GM19455 (cell line): ENCODE data around the gene HOXB3.
A peak's percentile ranks its signal among the peaks of the same experiment; 100 is the strongest.
"Not testable (repeated sequence)": the region's sequence is repeated elsewhere in the genome, so short reads cannot be mapped to it uniquely, and the experiment has no call there.

Experiments
- ATAC-seq: cut with Tn5 transposase; IDR thresholded peaks from one replicate; pipeline ENCODE4 v1.9.1; 2021; ENCODE audit not compliant: unreplicated experiment

The HOXB3 gene

DNA sequence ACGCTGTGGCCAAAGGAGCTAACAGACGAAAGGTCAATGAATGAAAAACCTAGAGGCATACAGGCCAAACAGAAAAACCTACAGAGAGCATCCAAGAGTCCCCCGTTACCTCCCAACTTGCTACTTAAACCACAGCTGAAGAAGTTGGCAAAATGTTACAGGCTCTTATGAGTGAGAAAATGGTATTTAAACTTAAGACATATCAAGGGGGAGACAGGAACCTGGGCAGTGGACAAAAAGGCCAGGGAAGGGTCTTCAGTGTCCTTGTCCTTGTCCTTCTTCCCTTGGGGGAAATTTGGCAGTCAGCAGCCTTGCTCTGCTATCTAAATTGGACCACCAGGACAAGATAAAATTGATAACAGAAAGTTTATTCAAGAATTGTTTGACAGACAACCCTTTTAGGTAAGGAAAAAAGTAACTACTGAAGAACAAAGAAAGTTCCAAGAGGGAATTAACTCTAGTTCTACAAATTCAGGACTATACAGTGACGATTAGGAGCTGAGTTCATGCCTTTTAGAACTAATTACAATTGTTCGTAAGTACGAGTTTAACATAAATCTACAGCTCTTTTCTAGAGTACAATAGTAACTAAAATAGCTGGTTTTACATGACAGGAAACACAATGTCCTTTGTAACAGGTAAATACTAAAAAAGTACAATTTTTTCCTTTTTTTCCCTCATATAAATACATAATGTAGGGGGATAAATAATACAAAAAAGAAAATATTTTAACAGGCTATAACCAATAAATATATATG lies 41.3 kb downstream of the HOXB3 start:
- ATAC-seq: no peak

DNA sequence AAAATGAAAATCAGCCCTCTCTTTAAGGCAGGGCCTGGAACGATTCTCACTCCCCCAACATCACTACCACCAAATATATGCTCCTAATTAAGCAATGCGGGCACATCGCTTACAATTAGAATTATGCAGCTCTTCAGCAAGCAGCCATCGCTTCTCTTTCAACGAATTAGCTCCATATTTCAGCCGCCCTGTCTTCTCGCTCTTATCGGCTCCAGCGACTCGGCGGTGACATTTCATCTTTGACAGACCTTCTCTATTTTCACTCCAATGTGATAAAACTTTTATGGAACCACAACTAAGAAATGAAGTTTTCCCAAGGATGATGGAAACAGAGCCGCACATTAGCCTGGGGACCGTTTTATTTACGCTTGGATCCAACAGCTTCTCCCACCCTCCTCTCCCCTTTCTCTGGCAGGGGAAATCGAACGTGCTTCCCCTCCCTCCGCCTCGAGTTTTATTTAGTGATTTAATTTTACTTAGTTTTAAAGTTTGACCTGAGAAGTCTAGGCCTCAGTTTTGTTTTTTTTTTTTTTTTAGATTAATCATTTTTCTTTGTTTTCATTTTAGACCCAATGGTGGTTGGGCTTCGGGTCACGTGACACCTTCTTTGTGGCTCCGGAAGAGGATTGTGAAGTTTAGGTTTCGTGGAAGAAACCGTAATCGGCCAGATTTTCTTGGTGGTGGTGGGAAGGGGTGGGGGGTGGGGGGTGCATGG lies 42.1 kb downstream of the HOXB3 start:
- ATAC-seq: no peak

DNA sequence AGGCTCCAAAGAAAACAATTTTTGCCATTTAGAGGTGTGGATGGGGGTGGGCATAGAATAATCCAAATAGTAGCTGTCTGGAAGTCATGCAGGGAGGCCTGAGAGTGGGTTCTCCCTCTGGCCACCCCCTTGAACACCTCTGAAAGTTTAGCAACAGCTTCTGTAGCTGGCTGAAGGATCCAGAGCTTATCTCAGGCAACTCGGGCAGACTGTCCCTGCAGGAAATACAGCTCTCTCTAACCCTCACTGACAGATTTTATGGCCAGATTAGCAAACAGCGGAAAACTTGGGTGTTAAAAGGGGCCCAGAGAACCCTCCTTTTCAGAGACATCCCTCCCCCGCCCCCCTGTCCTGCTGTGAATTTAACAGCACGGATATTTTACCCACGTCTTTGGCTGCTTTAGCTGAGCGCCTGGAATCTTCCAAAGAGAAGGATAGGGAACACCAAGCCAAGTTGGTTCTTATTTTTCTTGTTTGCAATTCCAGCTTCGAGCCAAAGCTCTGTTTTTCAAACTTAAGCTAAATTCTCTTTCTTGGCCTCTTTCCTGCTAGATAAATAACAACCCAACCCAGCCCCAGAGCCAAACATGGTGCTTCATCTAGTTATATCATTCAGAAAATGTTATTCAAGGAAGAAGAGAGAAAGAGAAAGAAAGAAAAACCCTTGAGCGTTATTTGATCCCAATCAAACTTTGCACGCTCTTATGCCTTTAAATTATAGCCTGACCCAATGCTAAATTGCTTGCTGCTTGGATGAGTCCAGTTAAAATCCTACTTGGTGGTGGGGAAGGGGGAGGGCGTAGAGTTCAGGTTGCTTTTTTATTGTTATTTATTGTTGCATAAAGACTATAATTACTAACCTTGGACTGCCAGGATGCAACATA lies 42.9 kb downstream of the HOXB3 start:
- no peak for ATAC-seq

DNA sequence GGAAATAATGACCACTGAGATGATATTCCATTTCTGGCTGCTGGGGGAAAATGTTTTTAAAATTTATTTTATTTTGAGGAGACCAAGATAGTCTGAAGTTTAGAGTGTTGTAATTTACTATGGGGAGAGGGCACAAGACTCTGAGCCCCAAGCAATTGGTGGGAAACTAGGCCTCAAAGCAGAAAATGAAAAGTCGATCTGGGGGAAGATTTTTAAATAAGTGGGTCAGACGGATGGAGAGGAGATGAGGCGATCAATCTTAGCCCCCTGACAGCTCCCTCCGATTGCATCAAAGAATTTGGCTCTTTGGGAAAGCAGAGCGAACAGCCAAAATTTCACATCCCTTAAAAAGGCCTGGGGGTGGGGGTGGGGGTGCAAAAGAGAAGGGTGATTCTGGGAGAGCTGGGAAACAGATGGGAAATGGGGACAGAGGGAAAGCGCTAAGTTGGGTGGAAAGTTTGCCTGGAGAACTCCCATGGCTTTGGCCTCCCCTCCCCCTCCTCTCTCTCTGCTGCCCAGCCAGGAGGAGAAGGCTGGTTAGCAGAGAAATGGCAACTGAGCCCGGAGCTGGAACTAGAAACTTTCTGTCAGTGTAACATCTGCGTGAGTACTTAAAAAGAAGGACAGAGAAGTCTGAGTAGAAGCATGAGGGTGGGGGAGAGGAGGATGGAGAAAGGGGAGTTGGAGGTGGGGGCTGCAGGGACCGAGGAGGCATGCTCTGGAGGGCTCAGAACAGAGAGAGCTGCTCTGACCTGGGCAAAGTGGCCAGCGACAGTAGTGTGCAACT lies 43.7 kb downstream of the HOXB3 start:
- no peak for ATAC-seq

DNA sequence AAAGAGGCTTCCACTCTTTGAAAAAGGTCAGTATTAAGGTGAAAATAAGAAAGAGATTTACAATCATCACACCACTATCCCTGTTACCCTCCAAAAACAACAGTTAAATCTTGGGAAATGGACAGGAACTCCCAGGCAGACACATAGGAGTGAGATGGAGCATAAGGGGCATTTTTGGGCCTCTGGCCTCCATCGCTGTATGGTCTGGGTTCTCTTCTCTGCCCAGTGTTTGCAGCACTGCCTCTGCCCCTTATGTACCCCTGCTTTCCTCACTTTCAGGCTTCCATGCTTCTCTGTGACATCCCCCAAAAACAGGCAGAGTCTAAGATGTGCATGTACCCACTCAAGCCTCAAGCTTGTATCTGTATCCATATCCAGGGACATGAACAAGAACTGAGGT lies 44.5 kb downstream of the HOXB3 start:
- ATAC-seq: no peak

DNA sequence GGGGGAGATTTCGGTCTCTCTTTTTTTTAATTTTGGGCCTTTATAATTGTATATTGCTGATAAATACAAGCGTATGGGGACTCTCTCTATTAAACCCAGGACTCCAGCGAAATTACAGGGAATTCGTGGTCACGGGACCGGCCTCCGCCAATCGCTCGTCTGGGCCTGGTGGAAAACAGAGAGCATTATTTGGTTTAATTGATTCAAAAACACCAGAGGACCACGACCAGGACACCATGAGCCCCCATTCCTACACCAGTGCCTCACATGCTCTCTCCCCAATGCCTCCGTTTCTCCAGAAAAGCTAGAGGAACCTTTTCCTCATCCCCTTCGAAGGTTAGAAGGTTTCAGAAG lies 45.0 kb downstream of the HOXB3 start, which contains the start of gene HOXB2:
HOXB2 (minus strand) TSS at position 88 of the 354 bp plus-strand sequence. CDS start 198 bp downstream, outside the sequence.
- no peak for ATAC-seq

DNA sequence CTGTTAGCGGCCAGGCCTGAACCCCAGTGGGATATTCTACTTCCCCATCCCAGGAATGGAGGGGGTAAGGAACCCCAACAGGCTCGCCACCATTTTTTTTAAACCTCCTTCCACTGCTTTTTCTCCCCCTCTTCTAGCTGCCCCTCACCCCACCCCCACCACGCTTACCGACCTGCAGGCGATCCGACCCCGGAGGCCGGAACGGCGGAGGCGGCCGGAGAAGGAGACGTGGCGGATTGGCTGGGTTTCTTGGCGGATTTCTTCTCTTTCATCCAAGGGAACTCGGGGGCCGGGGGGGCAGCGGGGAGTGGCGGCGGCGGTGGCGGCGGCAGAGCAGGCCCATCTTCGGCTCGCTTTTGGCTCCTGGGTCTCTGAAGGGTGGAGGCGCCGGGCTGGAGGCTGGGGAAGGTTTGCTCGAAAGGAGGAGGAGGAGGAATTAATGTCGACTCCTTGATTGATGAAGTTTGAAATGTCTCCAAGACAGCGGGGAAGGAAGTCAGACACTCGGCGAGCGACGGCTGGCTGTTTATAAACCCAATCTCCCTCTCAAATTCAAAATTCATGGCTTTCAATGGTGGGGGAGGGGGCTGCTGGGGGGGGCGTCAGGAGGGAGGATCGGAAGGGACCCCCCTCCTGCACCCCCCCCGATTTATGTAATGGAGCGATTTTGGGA lies 45.6 kb downstream of the HOXB3 start:
- ATAC-seq: no peak

DNA sequence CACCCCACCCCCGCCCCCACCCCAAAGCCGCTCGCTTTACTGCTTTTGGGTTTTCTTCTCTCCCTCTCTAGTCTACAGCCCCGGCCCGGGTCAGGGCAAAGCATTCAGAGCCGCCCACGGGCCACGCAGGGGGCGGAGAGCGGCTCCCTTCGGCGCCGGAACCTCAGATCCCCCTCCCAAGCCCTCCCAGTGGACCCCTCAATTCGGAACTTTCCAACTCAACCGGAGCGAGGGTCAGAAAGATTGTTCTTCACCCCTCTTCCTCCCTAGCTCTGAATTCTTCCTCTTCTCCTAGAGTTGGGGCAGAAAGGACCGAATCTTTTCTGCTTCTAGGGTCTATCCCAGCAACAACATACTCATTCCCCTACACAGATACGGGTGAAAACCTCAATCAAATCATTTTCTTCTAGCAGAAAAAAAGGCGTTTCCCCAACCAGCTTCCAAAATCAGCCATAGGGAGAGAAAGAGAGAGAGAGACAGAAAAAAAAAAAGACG lies 46.1 kb downstream of the HOXB3 start:
- ATAC-seq: no peak

DNA sequence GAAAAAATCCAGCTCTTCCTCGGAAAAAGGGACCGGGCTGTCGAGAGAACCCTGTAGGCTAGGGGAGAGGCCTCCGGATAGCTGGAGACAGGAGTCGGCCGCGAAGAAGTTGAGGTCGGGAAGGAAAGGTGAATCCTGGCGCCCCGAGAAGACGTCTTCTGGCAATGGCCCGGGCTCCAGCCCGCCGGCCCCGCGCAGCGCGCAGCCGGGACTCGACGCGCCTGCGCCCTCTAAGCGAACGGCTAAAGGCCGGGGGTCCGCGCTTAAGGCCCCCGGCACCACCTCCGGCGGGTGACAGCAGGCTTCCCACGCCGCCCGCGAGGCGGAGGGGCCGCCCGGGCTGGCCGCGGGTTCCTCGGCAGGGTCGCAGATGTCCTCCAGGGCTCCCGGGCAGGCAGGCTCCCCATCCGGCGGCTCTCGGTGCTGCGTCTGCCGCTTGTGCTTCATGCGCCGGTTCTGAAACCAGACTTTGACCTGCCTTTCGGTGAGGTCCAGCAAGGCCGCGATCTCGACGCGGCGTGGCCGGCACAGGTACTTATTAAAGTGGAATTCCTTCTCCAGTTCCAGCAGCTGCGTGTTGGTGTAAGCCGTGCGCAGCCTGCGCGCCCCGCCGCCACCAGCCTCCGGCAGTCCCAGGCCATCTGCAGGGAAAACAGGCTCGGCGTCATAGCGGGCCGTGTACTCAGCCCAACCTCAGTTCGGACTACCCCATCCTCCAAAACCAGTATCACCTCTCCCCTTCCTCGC lies 46.8 kb downstream of the HOXB3 start:
- peak; percentile 64 for ATAC-seq

DNA sequence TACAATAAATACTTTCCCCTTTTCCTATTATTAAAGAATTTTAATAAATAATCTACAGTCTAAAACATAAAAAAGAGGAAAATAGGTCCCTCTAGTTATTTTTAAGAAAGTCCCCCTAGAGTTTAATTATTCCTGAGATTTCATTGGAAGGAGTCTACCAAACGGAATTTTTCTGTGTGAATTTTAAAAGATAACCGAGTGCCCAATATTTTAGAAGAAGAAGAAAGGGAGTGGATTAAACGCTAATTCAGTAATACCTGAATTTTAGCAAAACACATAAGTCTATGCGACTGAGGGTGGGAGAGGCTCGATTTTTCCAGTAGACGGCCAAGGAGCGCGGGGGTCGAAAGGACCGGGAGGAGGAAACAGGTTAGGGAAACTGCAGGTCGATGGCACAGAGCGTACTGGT lies 47.3 kb downstream of the HOXB3 start:
- no peak for ATAC-seq

DNA sequence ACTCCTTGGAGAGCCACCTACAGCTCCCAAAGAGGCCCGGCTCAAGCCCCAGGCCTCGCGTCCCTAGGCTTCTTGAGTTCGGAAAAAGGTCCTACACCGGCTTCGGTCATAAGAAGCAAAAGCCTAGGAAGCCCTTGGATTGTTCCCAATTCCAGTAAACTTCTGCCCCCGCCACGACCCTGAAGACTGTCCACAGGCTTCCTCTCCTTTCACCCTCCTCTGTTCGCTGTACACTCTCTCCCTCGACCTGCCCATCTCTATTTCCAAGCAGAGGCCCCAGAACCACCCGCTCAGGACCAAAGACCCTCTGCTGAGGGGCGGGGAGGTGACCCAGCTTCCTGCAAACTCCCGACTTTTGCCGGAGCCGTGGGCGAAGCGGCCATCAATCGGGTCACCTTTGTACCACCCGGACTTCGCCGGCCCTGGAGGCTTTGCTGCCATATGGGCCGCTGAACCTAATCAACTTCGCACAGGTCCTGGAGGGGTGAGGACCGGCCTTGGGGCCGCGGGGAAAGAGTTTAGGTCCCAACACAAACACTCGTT lies 47.9 kb downstream of the HOXB3 start:
- ATAC-seq: no peak

DNA sequence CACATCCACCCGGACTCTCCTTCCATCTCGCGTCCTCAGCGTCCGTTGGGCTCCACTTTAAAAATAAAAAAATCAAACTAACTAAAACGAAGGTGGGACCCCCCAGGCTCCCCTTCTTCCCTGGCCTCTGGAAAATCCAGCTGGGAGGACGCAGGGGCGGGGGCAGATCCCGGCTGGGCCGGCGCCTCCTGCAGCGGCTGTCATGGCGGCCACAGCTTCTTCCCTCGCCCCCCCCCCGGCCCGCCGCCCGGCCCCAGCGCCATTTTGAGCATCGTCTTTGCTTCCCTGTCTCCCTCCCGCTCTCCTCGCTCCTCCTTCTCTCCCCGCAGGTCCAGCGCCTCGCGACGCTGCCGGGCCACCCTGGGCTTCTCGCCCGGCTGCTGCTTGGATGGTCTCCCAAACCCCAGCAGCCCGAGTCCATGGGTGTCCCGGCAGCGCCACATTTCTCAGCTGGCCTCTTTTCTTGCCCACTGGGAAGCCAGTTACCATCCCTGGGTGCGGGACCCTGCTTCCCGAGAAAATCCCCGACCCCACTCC lies 48.4 kb downstream of the HOXB3 start:
- ATAC-seq: no peak

DNA sequence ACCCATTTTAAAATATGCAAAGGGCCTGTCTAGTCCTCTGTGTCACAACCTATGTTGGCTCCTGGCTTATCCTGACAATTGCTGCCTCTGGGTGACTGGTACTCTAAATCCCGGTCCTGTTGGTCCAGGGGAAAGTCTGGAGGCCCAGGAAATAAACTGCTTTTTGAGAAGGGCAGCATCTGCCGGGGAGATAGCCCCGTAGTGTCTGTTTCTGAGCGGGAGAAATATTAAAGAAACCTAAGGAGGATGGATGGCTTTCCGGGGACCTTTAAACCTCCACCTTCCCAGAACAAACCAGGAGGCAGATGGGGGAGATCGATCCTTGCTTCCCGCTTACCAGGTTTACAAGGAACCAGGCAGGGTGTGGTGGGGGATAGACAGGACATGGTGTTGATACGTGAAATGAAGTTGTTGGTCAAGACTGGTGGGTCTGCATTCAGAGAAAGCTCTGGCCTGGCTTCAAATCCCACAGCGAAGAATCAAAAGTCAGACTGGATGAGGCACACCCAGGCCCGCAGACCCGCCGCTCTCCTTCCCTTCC lies 48.9 kb downstream of the HOXB3 start:
- ATAC-seq: no peak

DNA sequence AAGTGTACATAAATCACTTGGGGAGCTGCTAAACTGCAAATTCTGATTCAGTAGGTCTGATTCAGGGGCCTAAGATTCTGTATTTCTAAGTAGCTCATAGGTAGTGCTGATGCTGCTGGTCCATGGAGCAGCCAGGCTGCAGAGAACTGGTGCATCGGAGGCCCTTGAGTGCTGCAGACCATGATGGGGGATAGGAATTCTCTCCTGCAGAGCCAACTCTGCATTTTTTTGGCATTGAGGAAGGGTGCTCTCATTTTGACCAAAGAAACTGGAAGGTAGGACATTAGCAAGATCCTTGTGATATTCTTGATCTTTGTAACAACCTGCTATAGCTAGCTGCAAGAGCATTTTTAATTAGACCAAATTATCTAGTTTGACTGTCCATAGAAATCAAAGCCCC lies 49.8 kb downstream of the HOXB3 start:
- ATAC-seq: no peak

DNA sequence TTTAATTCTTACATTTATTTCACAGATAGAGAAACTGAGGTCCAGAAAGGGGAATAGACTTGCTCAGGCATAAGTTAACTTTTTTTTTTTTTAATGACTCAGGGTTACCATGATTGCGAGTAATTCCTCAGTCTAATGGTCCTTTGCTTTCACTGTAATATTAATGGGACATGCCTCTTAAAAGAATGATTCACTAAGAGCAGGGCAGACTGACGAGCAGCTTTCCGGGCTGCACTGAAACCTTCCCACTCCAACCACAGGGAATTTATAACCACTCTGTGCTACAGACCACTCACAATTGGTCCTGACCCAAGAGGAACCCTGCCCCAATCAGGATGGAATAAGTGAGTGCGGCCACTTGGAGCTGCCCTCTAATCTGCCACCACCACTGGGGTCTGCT lies 50.9 kb downstream of the HOXB3 start:
- ATAC-seq: no peak

DNA sequence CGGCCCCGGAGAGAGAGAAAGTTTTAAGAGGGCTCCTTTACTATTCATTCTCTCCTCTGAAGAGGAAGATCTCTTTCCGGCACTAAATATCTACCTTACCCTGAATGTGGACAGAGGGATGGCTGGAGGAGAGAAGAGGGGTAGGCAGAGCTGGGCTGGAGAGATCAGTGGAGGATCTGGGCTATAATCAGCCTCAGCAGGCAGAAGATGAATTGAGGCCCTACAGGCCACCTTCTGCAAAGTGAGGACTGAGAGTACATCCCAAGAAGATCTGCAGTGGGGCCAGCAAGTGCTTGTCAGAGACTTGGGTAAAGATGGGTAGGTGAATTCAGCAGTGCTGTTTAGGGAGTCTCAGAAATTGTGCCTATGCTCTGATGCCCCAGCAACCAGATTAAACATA lies 52.7 kb downstream of the HOXB3 start:
- no peak for ATAC-seq

DNA sequence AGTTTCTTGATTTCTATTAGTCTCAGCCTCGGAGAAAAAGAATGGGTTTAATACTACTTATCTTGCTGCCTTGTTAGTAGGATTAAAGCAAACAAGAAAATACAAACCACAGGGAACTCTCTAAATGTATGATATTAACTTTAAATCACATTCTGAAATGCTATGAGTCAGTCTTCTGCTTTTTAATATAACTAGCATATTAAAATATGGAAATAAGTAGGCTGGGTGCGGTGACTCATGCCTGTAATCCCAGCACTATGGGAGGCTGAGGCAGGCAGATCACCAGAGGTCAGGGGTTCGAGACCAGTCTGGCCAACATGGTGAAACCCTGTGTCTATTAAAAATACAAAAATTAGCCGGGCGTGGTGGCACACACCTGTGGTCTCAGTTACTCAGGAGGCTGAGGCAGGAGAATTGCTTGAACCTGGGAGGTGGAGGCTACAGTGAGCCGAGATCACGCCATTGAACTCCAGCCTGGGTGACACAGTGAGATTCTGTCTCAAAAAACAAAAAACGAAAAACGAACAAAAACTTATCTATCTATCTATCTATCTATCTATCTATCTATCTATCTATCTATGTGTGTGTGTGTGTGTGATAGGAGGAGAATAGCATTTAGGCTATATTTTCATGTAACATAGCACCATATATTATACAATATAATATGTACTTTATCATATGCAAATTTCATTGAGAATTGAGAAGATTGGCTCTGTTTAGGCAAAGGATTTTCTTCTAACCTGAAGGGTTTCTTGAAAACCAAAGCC lies 54.1 kb downstream of the HOXB3 start:
- not testable (repeated sequence) for ATAC-seq

DNA sequence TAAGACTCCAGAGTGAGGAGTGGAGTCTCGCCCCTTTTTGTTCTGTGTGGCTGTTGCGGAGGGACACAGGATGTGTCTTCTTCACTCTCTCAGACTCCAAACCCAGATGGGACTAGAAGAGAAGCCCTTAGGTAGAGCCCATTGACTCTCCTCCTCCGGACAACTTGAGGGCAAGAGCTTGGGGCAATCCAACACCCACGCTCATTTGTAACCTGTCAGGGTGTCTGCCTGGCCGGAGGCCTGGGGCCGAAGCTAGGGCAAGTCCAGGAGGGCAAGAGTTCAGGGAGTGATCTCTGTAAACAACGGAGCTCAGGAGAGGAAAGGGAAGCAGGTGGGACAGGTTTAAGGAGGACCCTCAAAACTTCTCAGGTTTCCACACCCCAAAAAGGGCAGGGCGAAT lies 57.8 kb downstream of the HOXB3 start:
- no peak for ATAC-seq
